Fibroblast of gingiva (primary cell): ENCODE results near the gene PELI1.
"Not testable (repeated sequence)": the region's sequence is repeated elsewhere in the genome, so short reads cannot be mapped to it uniquely, and the experiment has no call there.

Experiments
- DNase-seq: peaks from one replicate; pipeline ENCODE4 v3.0.0-alpha.2; 2011; ENCODE audit warnings: low read depth

Gene PELI1

GRCh38 chr2:64123740-64124139 is 20.5 kb downstream of the PELI1 start:
- no peak for DNase-seq

- no peak for DNase-seq
These were observed 21.9 kb downstream of the PELI1 start for GRCh38 chr2:64122358-64122757.

GRCh38 chr2:64120928-64121327 is 23.3 kb downstream of the PELI1 start:
- DNase-seq, result no peak

- no peak for DNase-seq
These were observed 24.2 kb downstream of the PELI1 start for GRCh38 chr2:64120008-64120407.

GRCh38 chr2:64119369-64119768 is 24.9 kb downstream of the PELI1 start:
- no peak for DNase-seq

- DNase-seq, result no peak
These were observed 28.2 kb downstream of the PELI1 start for GRCh38 chr2:64115808-64116598.

GRCh38 chr2:64114912-64115277 is 29.3 kb downstream of the PELI1 start:
- DNase-seq, result no peak

- peak; percentile 37 for DNase-seq
These were observed 29.9 kb downstream of the PELI1 start for GRCh38 chr2:64114063-64114911.

- DNase-seq, result no peak
These were observed 32.2 kb downstream of the PELI1 start for GRCh38 chr2:64112016-64112415.

GRCh38 chr2:64111426-64111825 is 32.8 kb downstream of the PELI1 start:
- no peak for DNase-seq

GRCh38 chr2:64108666-64109241 is 35.5 kb downstream of the PELI1 start:
- no peak for DNase-seq

- DNase-seq, result no peak
These were observed 37.7 kb downstream of the PELI1 start for GRCh38 chr2:64106481-64106880.

- no peak for DNase-seq
These were observed 38.4 kb downstream of the PELI1 start for GRCh38 chr2:64105670-64106461.

- DNase-seq, result no peak
These were observed 39.3 kb downstream of the PELI1 start for GRCh38 chr2:64104933-64105332.

- DNase-seq, result not testable (repeated sequence)
These were observed 41.5 kb downstream of the PELI1 start for GRCh38 chr2:64102736-64103135.

GRCh38 chr2:64101141-64101591 is 43.1 kb downstream of the PELI1 start:
- no peak for DNase-seq

- not testable (repeated sequence) for DNase-seq
These were observed 43.6 kb downstream of the PELI1 start for GRCh38 chr2:64100584-64100983.

- DNase-seq, result no peak
These were observed 49.4 kb downstream of the PELI1 start for GRCh38 chr2:64094663-64095382.

- DNase-seq, result no peak
These were observed 50.9 kb downstream of the PELI1 start for GRCh38 chr2:64093341-64093740.

- DNase-seq, result no peak
These were observed 51.7 kb downstream of the PELI1 start for GRCh38 chr2:64092502-64092901.

- DNase-seq, result no peak
These were observed 54.0 kb downstream of the PELI1 start for GRCh38 chr2:64090264-64090663.
